GM12891 (cell line): ENCODE measurements around the gene COQ7.

Experiments used
- POLR2A ChIP-seq: IDR thresholded peaks from 2 replicates; pipeline ENCODE4 v1.6.1; 2011; ENCODE audit warnings: low read depth, low read length, control low read depth
- POLR2AphosphoS5 ChIP-seq: IDR thresholded peaks from 2 replicates; pipeline ENCODE4 v1.6.1; 2011; ENCODE audit warnings: low read depth, low read length, control low read depth
- TAF1 ChIP-seq: IDR thresholded peaks from 2 replicates; pipeline ENCODE4 v1.6.1; 2011; ENCODE audit warnings: low read depth, low read length, control low read depth

DNA sequence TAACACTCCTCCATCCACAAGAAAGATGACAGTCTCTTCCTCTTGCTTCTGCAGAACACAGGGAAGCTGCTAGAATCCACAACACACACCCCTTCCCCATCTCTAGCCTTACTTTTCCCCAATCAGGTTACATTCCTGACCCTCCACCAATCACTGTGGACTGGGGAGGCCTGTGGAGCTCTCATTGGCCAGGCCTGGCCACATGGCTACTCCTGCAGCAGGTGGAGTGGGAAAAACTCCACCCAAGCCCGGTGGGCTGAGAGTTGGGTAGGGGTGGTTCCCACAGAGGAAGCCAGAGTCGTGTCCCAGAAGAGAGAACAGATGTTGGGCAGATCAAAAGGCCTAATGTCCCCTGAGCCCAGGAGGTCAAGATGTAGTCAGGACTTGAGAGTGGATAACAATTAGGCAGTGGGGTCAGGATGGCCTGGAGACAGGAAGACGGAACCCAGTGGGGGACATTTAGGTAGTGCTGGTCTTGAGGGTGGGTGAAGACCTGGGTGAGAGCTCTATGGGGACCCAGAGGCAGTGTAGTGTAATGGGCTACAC is 22.1 kb downstream of the COQ7 start:
- TF ChIP-seq TAF1, result no peak
- no peak for TF ChIP-seq POLR2A
- TF ChIP-seq POLR2AphosphoS5, result no peak
